HepG2 (cell line): Measurements from ENCODE around the gene ST3GAL2. TPM values are rescaled to one million over a fixed set of nuclear protein-coding genes. Genes with fewer than 3 reads are reported as not detected.

ENCODE experiments used
- ATAC-seq: fragments of 200-7000 bp; cut with Tn5 transposase; 3 replicates; pipeline ENCODE4 v1.9.1; 2020; ENCODE audit warnings: mild to moderate bottlenecking, moderate library complexity
- BruUV-seq: library from RNA; stranded (reverse); fragments of 400-500 nt; replicated peaks from 2 replicates; lab custom pipeline; 2021; lab: Mats Ljungman, UMichigan
- CTCF ChIA-PET: fragments of 300-600 bp; formaldehyde crosslinking; extraction: SDS; loops from one replicate; lab custom pipeline; 2021; ENCODE audit warnings: low total read pairs, inconsistent platforms, low intra/inter-chr PET ratio; lab: Yijun Ruan, JAX
- POLR2A ChIA-PET: fragments of 350-600 bp; sonication (Branson Sonifier 250); formaldehyde crosslinking; loops from one replicate; lab custom pipeline; 2020; ENCODE audit warnings: antibody characterized with exemption, inconsistent platforms; lab: Yijun Ruan, JAX
- DNase-seq: peaks from one replicate; pipeline ENCODE4 v3.0.0-alpha.2; 2015; ENCODE audit warnings: low spot score
- FAIRE-seq: peaks from 3 replicates; lab custom pipeline; 2011; peaks lifted over from hg19 to GRCh38; lab: Jason Lieb, UNC
- H2AFZ ChIP-seq: one replicate; pipeline ENCODE4 v1.6.1; 2011; ENCODE audit warnings: low read length, inconsistent platforms
- H3K27ac ChIP-seq: fragments of 300-600 bp; 3 replicates; pipeline ENCODE4 v1.8.0; 2011; ENCODE audit warnings: mixed run types, mild to moderate bottlenecking, mixed read lengths, low read length, inconsistent platforms; ENCODE audit not compliant: insufficient read depth; ENCODE audit errors: extremely low read length
- H3K27me3 ChIP-seq, 2 experiments: fragments of 200-600 bp in 1 of 2; 2 replicates in 1 of 2; 3 replicates in 1 of 2; pipeline versions ENCODE4 v1.6.0 to v1.8.0; 2011; ENCODE audit warnings: low read length in 2 of 2, mild to moderate bottlenecking in 2 of 2, moderate library complexity in 2 of 2, inconsistent platforms in 1 of 2; ENCODE audit not compliant: insufficient read depth in 2 of 2, control insufficient read depth in 1 of 2
- H3K36me3 ChIP-seq, 2 experiments: fragments of 200-600 bp in 1 of 2; replicated peaks in 1 of 2; 2 replicates in 1 of 2; 3 replicates in 1 of 2; pipeline versions ENCODE4 v1.5.1 to v1.8.0; 2011; ENCODE audit warnings: low read length in 2 of 2, inconsistent platforms in 1 of 2; ENCODE audit not compliant: insufficient read depth in 2 of 2, control insufficient read depth in 1 of 2
- H3K4me1 ChIP-seq: 2 replicates; pipeline ENCODE4 v1.5.1; 2012; ENCODE audit warnings: low read length, inconsistent platforms; ENCODE audit not compliant: insufficient read depth
- H3K4me2 ChIP-seq: 2 replicates; pipeline ENCODE4 v1.6.0; 2011; ENCODE audit warnings: low read depth, low read length, inconsistent platforms
- H3K4me3 ChIP-seq, 3 experiments: fragments of 200-600 bp in 1 of 3; sonication (generic), shearing (Covaris generic) in 1 of 3; replicated peaks in 1 of 3; 2 replicates each; pipeline ENCODE4 v1.5.1; 2011 to 2016; ENCODE audit warnings: low read length in 3 of 3, inconsistent platforms in 2 of 3, low read depth in 2 of 3, mild to moderate bottlenecking in 2 of 3, control low read depth in 1 of 3, mixed read lengths in 1 of 3; ENCODE audit not compliant: insufficient read depth in 1 of 3
- H3K79me2 ChIP-seq: one replicate; pipeline ENCODE4 v1.6.1; 2011; ENCODE audit warnings: low read length, inconsistent platforms; ENCODE audit not compliant: insufficient read depth
- H3K9ac ChIP-seq: 2 replicates; pipeline ENCODE4 v1.6.0; 2011; ENCODE audit warnings: mild to moderate bottlenecking, low read depth, low read length, inconsistent platforms; ENCODE audit not compliant: insufficient read depth
- H3K9me3 ChIP-seq: 2 replicates; pipeline ENCODE4 v1.5.1; 2012; ENCODE audit warnings: mild to moderate bottlenecking, low read length
- H4K20me1 ChIP-seq: 2 replicates; pipeline ENCODE4 v1.6.0; 2011; ENCODE audit warnings: inconsistent platforms, mild to moderate bottlenecking, low read length, moderate library complexity; ENCODE audit not compliant: insufficient read depth
- FOSL2 ChIP-seq: sonication (generic); formaldehyde crosslinking; IDR thresholded peaks from 2 replicates; pipeline ENCODE4 v1.4.0; 2020; ENCODE audit warnings: missing genetic modification reagents
- RAD21 ChIP-seq: fragments of 450-650 bp; formaldehyde crosslinking; IDR thresholded peaks from 2 replicates; pipeline ENCODE4 v1.5.0; 2020; ENCODE audit warnings: mild to moderate bottlenecking
- TAF15 ChIP-seq: fragments of 200-400 bp; formaldehyde crosslinking; IDR thresholded peaks from one replicate; pipeline ENCODE4 v1.6.1; 2018; ENCODE audit warnings: mild to moderate bottlenecking, low read depth, low read length; ENCODE audit not compliant: poor library complexity, severe bottlenecking
- ZNF768 ChIP-seq: sonication (generic); formaldehyde crosslinking; IDR thresholded peaks from 2 replicates; pipeline ENCODE4 v1.4.0; 2020; ENCODE audit warnings: missing genetic modification reagents
- WGBS: methylation state at CpG from one replicate; pipeline ENCODE4 v1.1.6; 2017; ENCODE audit warnings: low lambda C conversion rate; 5-methylcytosine and 5-hydroxymethylcytosine counted together
- in situ Hi-C: cut with HindIII; loops from 2 replicates; pipeline ENCODE4 v1.10.0; 2017; ENCODE audit warnings: low pct_unique_long_range_greater_than_20kb; ENCODE audit not compliant: extremely low pct_ligation_motif_present
- intact Hi-C: fragments of 100-400 bp; cut with micrococcal nuclease; formaldehyde crosslinking; loops from one replicate; pipeline ENCODE4 v1.10.0; 2022; ENCODE audit not compliant: unreplicated experiment
- polyA plus RNA-seq, 8 experiments: library from polyadenylated mRNA; depleted of rRNA in 3 of 8; stranded (reverse) in 7 of 8; unstranded in 1 of 8; fragments of >200 nt; fragmentation: Illumina TruSeq in 4 of 8; extraction: Trizol in 4 of 8; gene quantifications; 2 replicates each; pipeline versions ENCODE4 v1.2.1 to v1.2.3, GENCODE V29; 2011 to 2016; ENCODE audit warnings: low read depth in 4 of 8, missing spikeins in 1 of 8, mixed read lengths in 1 of 8; ENCODE audit not compliant: insufficient read depth in 1 of 8
- total RNA-seq, 5 experiments: library from RNA; depleted of rRNA; stranded (reverse); fragments of >200 nt; fragmentation: Illumina TruSeq; extraction: Trizol; gene quantifications; 2 replicates each; pipeline ENCODE4 v1.2.3, GENCODE V29; 2016; ENCODE audit warnings: low read depth in 1 of 5
- TF ChIP-seq, protein P1 (sequence below): fragments of 450-650 bp; IDR thresholded peaks from 2 replicates; pipeline ENCODE4 v1.6.1; 2017

ST3GAL2 gene
- total and polyA plus RNA-seq, 2 of the 13 experiments (the other 11 are each of a cell fraction or from before 2014, with no cell fraction given): 16.3 to 24.9 TPM

DNA sequence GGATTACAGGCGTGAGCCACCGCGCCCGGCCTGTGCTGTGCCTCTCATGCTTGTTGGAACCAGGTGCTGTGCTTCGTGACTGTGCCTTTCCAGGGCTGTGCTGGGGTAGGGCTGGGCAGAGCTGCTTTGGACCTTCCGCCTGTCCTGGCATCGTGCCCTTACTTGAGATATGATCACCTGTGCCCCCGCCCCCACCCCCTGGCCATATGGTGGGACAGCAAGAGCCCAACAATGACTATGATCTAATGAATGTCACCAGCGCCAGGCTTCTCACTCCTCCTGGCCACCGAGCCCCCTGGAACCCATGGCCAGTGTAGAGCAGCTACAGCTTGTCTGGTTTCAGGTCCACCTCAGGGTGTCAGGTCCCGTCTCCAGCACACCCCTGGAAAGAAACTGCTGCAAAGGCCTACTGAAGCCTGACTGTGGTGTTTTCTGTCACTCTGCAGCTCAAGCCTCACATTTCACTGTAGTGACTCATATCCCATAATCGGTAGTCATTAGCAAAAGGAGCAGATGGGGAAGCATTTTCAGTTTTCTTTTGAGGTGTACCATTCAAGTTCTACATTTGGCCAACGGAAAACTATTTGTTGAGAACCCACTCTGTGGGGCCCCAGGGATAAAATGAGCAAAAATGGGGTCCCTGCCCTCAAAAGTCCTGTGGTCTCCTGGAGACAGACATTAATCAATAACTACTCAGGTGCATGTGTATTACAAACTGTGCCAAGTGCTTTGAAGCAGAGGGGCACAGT is 37.5 kb upstream of the ST3GAL2 start:
- WGBS: 93% methylated on average over 13 of the region's 13 CpGs
- Histone ChIP-seq H3K9me3 (no peaks in the 10 kb centered on the region), H3K27ac (no peak overlapping the region), H3K4me3 (no peak overlapping the region), H3K9ac (no peak overlapping the region), H3K4me2 (no peak overlapping the region), H3K79me2 (no peaks in the 10 kb centered on the region), H3K36me3 (peaks cover 10 to 29% of the 10 kb centered on the region in 2 experiments; a peak in 4 of 5 replicates), H2AFZ (no peak overlapping the region), H3K27me3 (no peaks in the 10 kb centered on the region), H4K20me1 (no peaks in the 10 kb centered on the region), H3K4me1 (no peaks in the 10 kb centered on the region)
- no peak for ATAC-seq
- in situ Hi-C loops (no loop called here), intact Hi-C loops (no loop called here)
- no peak for FAIRE-seq
- BruUV-seq: no TSS peak
- CTCF ChIA-PET: no interaction called here
- no peak for DNase-seq
- TF ChIP-seq FOSL2 (CRISPR knock-in tag): peak; percentile 19; the same call in 1 of the 2 replicates
- TF ChIP-seq ZNF768 (CRISPR knock-in tag): peak; percentile 30; the same call in 1 of the 2 replicates
- TF ChIP-seq, protein P1, sequence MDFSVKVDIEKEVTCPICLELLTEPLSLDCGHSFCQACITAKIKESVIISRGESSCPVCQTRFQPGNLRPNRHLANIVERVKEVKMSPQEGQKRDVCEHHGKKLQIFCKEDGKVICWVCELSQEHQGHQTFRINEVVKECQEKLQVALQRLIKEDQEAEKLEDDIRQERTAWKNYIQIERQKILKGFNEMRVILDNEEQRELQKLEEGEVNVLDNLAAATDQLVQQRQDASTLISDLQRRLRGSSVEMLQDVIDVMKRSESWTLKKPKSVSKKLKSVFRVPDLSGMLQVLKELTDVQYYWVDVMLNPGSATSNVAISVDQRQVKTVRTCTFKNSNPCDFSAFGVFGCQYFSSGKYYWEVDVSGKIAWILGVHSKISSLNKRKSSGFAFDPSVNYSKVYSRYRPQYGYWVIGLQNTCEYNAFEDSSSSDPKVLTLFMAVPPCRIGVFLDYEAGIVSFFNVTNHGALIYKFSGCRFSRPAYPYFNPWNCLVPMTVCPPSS: no peak
- 0 out of 2 replicates have a peak, but pooled peaks have one; percentile 8 for TF ChIP-seq RAD21
- TF ChIP-seq TAF15: no peak
- POLR2A ChIA-PET: interaction anchor here (5.7 kb wide), 1 partner anchor 96 kb away, joined by 28 read pairs; no protein-coding TSS in a partner anchor
